SH-SY5Y (cell line): ENCODE measurements around the gene JAZF1.

Experiments
- GATA2 ChIP-seq: IDR thresholded peaks from 2 replicates; pipeline ENCODE4 v1.6.1; 2011; ENCODE audit warnings: mild to moderate bottlenecking, low read depth, low read length
- GATA3 ChIP-seq: IDR thresholded peaks from 2 replicates; pipeline ENCODE4 v1.6.1; 2011; ENCODE audit warnings: low read depth, mild to moderate bottlenecking, low read length, moderate library complexity

DNA sequence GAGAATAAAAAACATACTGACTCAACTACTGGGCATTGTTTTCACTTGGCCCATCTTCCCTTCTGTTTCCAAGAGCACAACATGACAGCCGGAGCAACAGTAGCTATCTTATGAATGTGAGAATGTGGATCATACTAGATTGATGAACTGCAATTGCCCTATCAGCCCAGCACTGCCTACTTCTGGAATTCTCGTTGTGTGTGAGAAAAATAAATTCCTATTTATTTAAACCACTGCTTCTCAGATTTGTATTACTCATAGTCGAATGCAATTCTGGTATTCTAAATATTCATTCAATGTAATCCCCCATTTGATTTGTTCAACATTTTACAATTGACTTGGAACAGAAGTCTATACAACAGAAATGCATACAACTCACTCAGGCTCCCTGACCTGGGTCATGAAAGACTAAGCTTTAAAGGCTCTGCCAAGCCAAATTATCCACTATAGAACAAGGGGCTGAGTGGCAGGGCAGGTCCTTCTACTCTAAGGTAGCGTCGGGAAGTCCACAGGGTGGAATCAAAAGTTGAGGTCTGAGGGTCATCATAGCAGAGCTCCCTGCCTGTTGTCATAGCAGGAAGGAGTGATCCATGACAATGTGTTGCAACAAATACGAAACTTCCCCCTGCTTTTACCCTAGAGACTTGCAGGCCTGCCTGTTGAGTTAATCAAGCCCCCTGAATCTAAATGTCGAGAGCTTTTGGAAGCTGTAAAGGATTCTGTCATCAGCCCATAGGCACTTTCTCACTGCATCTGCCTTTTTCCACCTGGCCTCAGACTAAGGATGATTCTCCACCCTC lies 12.4 kb upstream of the JAZF1 start:
- TF ChIP-seq GATA2 = no peak
- TF ChIP-seq GATA3 = no peak
